Muscle of leg (tissue), 11 donors: ENCODE results near the gene DPYD. TPM values are rescaled to one million over a fixed set of nuclear protein-coding genes. Genes with fewer than 3 reads are reported as not detected.

ENCODE experiments used
- DNase-seq: peaks from one replicate; pipeline ENCODE4 v3.0.0; 2013
- H3K27ac ChIP-seq: one replicate; pipeline ENCODE4 v1.5.1; 2013; ENCODE audit warnings: mild to moderate bottlenecking, low read length, control low read depth
- H3K27me3 ChIP-seq: one replicate; pipeline ENCODE4 v1.6.1; 2013; ENCODE audit warnings: low read length; ENCODE audit not compliant: control insufficient read depth, insufficient read depth
- H3K36me3 ChIP-seq: one replicate; pipeline ENCODE4 v1.6.1; 2013; ENCODE audit warnings: low read length; ENCODE audit not compliant: control insufficient read depth, insufficient read depth
- H3K4me1 ChIP-seq: one replicate; pipeline ENCODE4 v1.6.1; 2013; ENCODE audit warnings: low read length; ENCODE audit not compliant: control insufficient read depth, insufficient read depth
- H3K4me3 ChIP-seq: one replicate; pipeline ENCODE4 v1.5.1; 2013; ENCODE audit warnings: low read length, control low read depth
- H3K9me3 ChIP-seq: replicated peaks from 2 replicates; pipeline ENCODE4 v1.6.1; 2013; ENCODE audit warnings: low read depth, low read length; ENCODE audit not compliant: control insufficient read depth
- WGBS: methylation state at CpG from one replicate; pipeline ENCODE4 v1.1.5; 2013; ENCODE audit warnings: missing lambda C conversion rate; ENCODE audit not compliant: insufficient coverage; 5-methylcytosine and 5-hydroxymethylcytosine counted together
- polyA plus RNA-seq, 8 donors: library from polyadenylated mRNA; unstranded; fragments of 120-200 nt; gene quantifications; one replicate each; pipeline versions ENCODE4 v1.2.1 to v1.2.3, GENCODE V29; 2013; ENCODE audit warnings: inconsistent platforms in 1 of 8, low replicate concordance in 1 of 8; ENCODE audit not compliant: insufficient read length in 8 of 8, insufficient read depth in 1 of 8
- total RNA-seq: library from RNA; stranded (reverse); fragments of 120-200 nt; gene quantifications from one replicate; pipeline ENCODE4 v1.2.4, GENCODE V29; 2013

DPYD gene
- total and polyA plus RNA-seq, 9 donors = 7.3 to 14.7 (median 9.8) TPM

GRCh38 chr1:97377432-97378034 lies 543.3 kb downstream of the DPYD start:
- Histone ChIP-seq H3K27ac (no peak overlapping the region), H3K4me3 (no peak overlapping the region), H3K9me3 (no peaks in the 10 kb centered on the region), H3K4me1 (no peaks in the 10 kb centered on the region), H3K27me3 (no peaks in the 10 kb centered on the region), H3K36me3 (no peaks in the 10 kb centered on the region)
- WGBS = 98% methylated on average over 5 of the region's 5 CpGs
- no peak for DNase-seq

- no peaks in the 10 kb centered on the region for H3K36me3 ChIP-seq
- no peak for DNase-seq
- H3K4me3 ChIP-seq = no peak overlapping the region
- no peaks in the 10 kb centered on the region for H3K9me3 ChIP-seq
- H3K27ac ChIP-seq = no peak overlapping the region
- H3K27me3 ChIP-seq = no peaks in the 10 kb centered on the region
- WGBS = no CpG with 5 or more reads among the region's 5 CpGs
- no peaks in the 10 kb centered on the region for H3K4me1 ChIP-seq
Measured at GRCh38 chr1:97373000-97373399, 547.8 kb downstream of the DPYD start.

- no peaks in the 10 kb centered on the region for H3K27me3 ChIP-seq
- no peak overlapping the region for H3K4me3 ChIP-seq
- H3K9me3 ChIP-seq = no peaks in the 10 kb centered on the region
- H3K4me1 ChIP-seq = no peaks in the 10 kb centered on the region
- no peak for DNase-seq
- no peaks in the 10 kb centered on the region for H3K36me3 ChIP-seq
- WGBS = no CpG with 5 or more reads among the region's 1 CpG
- H3K27ac ChIP-seq = no peak overlapping the region
Measured at GRCh38 chr1:97372531-97372930, 548.3 kb downstream of the DPYD start.

- DNase-seq = no peak
- H3K36me3 ChIP-seq = no peaks in the 10 kb centered on the region
- H3K27me3 ChIP-seq = no peaks in the 10 kb centered on the region
- no peaks in the 10 kb centered on the region for H3K9me3 ChIP-seq
- no CpG with 5 or more reads among the region's 1 CpG for WGBS
- H3K27ac ChIP-seq = no peak overlapping the region
- no peak overlapping the region for H3K4me3 ChIP-seq
- H3K4me1 ChIP-seq = no peaks in the 10 kb centered on the region
Measured at GRCh38 chr1:97368296-97368695, 552.5 kb downstream of the DPYD start.

- Histone ChIP-seq H3K4me3 (no peak overlapping the region), H3K4me1 (no peaks in the 10 kb centered on the region), H3K9me3 (no peaks in the 10 kb centered on the region), H3K27me3 (no peaks in the 10 kb centered on the region), H3K27ac (no peak overlapping the region), H3K36me3 (no peaks in the 10 kb centered on the region)
- no CpG with 5 or more reads among the region's 3 CpGs for WGBS
- DNase-seq = peak; percentile 45
Measured at GRCh38 chr1:97366984-97367383, 553.9 kb downstream of the DPYD start.

- H3K4me3 ChIP-seq = no peak overlapping the region
- no peaks in the 10 kb centered on the region for H3K4me1 ChIP-seq
- DNase-seq = no peak
- no peak overlapping the region for H3K27ac ChIP-seq
- H3K9me3 ChIP-seq = no peaks in the 10 kb centered on the region
- no peaks in the 10 kb centered on the region for H3K36me3 ChIP-seq
- WGBS = 90% methylated on average over 3 of the region's 4 CpGs
- H3K27me3 ChIP-seq = no peaks in the 10 kb centered on the region
Measured at GRCh38 chr1:97365026-97365425, 555.8 kb downstream of the DPYD start.

GRCh38 chr1:97364086-97364485 lies 556.7 kb downstream of the DPYD start:
- Histone ChIP-seq H3K4me1 (no peaks in the 10 kb centered on the region), H3K4me3 (no peak overlapping the region), H3K27me3 (no peaks in the 10 kb centered on the region), H3K9me3 (no peaks in the 10 kb centered on the region), H3K27ac (no peak overlapping the region), H3K36me3 (no peaks in the 10 kb centered on the region)
- DNase-seq = no peak

- H3K36me3 ChIP-seq = no peaks in the 10 kb centered on the region
- H3K27ac ChIP-seq = no peak overlapping the region
- H3K9me3 ChIP-seq = peaks cover 6% of the 10 kb centered on the region
- no peaks in the 10 kb centered on the region for H3K27me3 ChIP-seq
- H3K4me1 ChIP-seq = no peaks in the 10 kb centered on the region
- H3K4me3 ChIP-seq = no peak overlapping the region
- DNase-seq = no peak
- WGBS = no CpG with 5 or more reads among the region's 1 CpG
Measured at GRCh38 chr1:97356309-97356708, 564.5 kb downstream of the DPYD start.

GRCh38 chr1:97352936-97353382 lies 567.9 kb downstream of the DPYD start:
- Histone ChIP-seq H3K4me1 (no peaks in the 10 kb centered on the region), H3K36me3 (no peaks in the 10 kb centered on the region), H3K27ac (no peak overlapping the region), H3K4me3 (no peak overlapping the region), H3K9me3 (peaks cover 3% of the 10 kb centered on the region), H3K27me3 (no peaks in the 10 kb centered on the region)
- no CpG with 5 or more reads among the region's 4 CpGs for WGBS
- DNase-seq = no peak

- DNase-seq = no peak
- Histone ChIP-seq H3K9me3 (no peaks in the 10 kb centered on the region), H3K4me3 (no peak overlapping the region), H3K27me3 (no peaks in the 10 kb centered on the region), H3K4me1 (no peaks in the 10 kb centered on the region), H3K27ac (no peak overlapping the region), H3K36me3 (no peaks in the 10 kb centered on the region)
- no CpG with 5 or more reads among the region's 2 CpGs for WGBS
Measured at GRCh38 chr1:97351846-97352245, 569.0 kb downstream of the DPYD start.

GRCh38 chr1:97350662-97351061 lies 570.2 kb downstream of the DPYD start:
- H3K27me3 ChIP-seq = no peaks in the 10 kb centered on the region
- H3K4me1 ChIP-seq = no peaks in the 10 kb centered on the region
- H3K27ac ChIP-seq = no peak overlapping the region
- no peaks in the 10 kb centered on the region for H3K9me3 ChIP-seq
- no peak for DNase-seq
- 50% methylated on average over 1 of the region's 2 CpGs for WGBS
- no peaks in the 10 kb centered on the region for H3K36me3 ChIP-seq
- no peak overlapping the region for H3K4me3 ChIP-seq
